Uterus (tissue), 4 donors: ENCODE data around the gene TOE1. TPM values are rescaled to one million over a fixed set of nuclear protein-coding genes. Genes with fewer than 3 reads are reported as not detected.
"Not testable (repeated sequence)": the region's sequence is repeated elsewhere in the genome, so short reads cannot be mapped to it uniquely, and the experiment has no call there.

Source experiments
- DNase-seq, 2 donors: peaks; one replicate each; pipeline ENCODE4 v3.0.0-alpha.2; 2019 to 2020
- H3K27ac ChIP-seq, 2 donors: fragments of 200-600 bp; sonication (generic); 1 replicate in 1 of 2; 2 replicates in 1 of 2; pipeline ENCODE4 v1.5.1; 2016 to 2018
- H3K27me3 ChIP-seq, 2 donors: fragments of 200-600 bp; sonication (generic); one replicate each; pipeline ENCODE4 v1.5.1; 2018 to 2019; ENCODE audit warnings: control low read depth in 1 of 2
- H3K36me3 ChIP-seq, 2 donors: fragments of 200-600 bp; sonication (generic); one replicate each; pipeline ENCODE4 v1.5.1; 2019; ENCODE audit warnings: control low read depth in 1 of 2
- H3K4me1 ChIP-seq, 2 donors: fragments of 200-600 bp; sonication (generic); one replicate each; pipeline ENCODE4 v1.5.1; 2018 to 2019; ENCODE audit warnings: control low read depth in 1 of 2
- H3K4me3 ChIP-seq, 2 donors: fragments of 200-600 bp; sonication (generic); 1 replicate in 1 of 2; 2 replicates in 1 of 2; pipeline ENCODE4 v1.5.1; 2018 to 2019; ENCODE audit warnings: mild to moderate bottlenecking in 1 of 2
- H3K9me3 ChIP-seq, 2 donors: fragments of 200-600 bp; sonication (generic); one replicate each; pipeline ENCODE4 v1.5.1; 2019; ENCODE audit warnings: control low read depth in 1 of 2
- CTCF ChIP-seq, 4 experiments: fragments of 200-600 bp in 2 of 4; fragments of 450-650 bp in 2 of 4; sonication (generic) in 2 of 4; IDR thresholded peaks; one replicate each; pipeline ENCODE4 v1.5.1; 2016 to 2019; ENCODE audit warnings: antibody characterized with exemption in 4 of 4, mild to moderate bottlenecking in 2 of 4, moderate library complexity in 1 of 4
- POLR2A ChIP-seq, 2 donors: fragments of 450-650 bp; IDR thresholded peaks; one replicate each; pipeline ENCODE4 v1.6.1; 2016; ENCODE audit warnings: antibody characterized with exemption in 2 of 2, mild to moderate bottlenecking in 1 of 2, moderate library complexity in 1 of 2
- intact Hi-C: fragments of 100-400 bp; cut with DNase I; formaldehyde crosslinking; loops from one replicate; pipeline ENCODE4 v1.15.1; 2023; ENCODE audit warnings: low total_unique reads
- total RNA-seq, 4 donors: library from RNA; depleted of rRNA in 3 of 4; stranded (reverse); fragments of >200 nt in 3 of 4; gene quantifications; one replicate each; pipeline versions ENCODE4 v1.1.0 to v1.2.4, GENCODE V29; 2014 to 2023
- donor health status: DM: yes; HTN: yes; CAD: no.

TOE1 gene
- 10 to 100 TPM; 10.3 to 21.8 (median 14.4) TPM for total RNA-seq

- TF ChIP-seq CTCF (IDR thresholded peaks at IDR 0.05) (peak in 1 of 4 experiments; percentile 10), POLR2A (IDR thresholded peaks at IDR 0.05) (peak; percentile 20 to 74)
- intact Hi-C loops: loop anchor here (10.0 kb wide), 1 partner anchor 155 kb away; the partner anchor contains the start of gene TESK2
- Histone ChIP-seq H3K9me3 (no peaks in the 10 kb centered on the region), H3K27me3 (no peaks in the 10 kb centered on the region), H3K4me3 (peak within 1 kb of the TSS; percentile 88 to 89), H3K27ac (peak within 1 kb of the TSS; percentile 96 to 98), H3K4me1 (peaks cover 0 to 9% of the 10 kb centered on the region in 2 donors), H3K36me3 (no peaks in the 10 kb centered on the region)
- DNase-seq: peak; percentile 88 to 90
Measured at GRCh38 chr1:45339789-45340558, at the start of gene TOE1, which contains the start of gene MUTYH. TSS of gene TOE1 (plus strand) at chr1:45340170. CDS start at chr1:45340253, 83 bp downstream. TSS of gene MUTYH (minus strand) at chr1:45340440. CDS start at chr1:45334505, 5,935 bp downstream.

- H3K4me1 ChIP-seq, H3K4me3 ChIP-seq, intact Hi-C loops, H3K27me3 ChIP-seq, H3K36me3 ChIP-seq, H3K27ac ChIP-seq, DNase-seq, H3K9me3 ChIP-seq: not testable (repeated sequence)
Measured at GRCh38 chr1:45291002-45291401, 49.0 kb upstream of the TOE1 start.

GRCh38 chr1:45291716-45292115, 48.3 kb upstream of the TOE1 start:
- Histone ChIP-seq H3K27ac (no peak overlapping the region), H3K36me3 (no peaks in the 10 kb centered on the region), H3K9me3 (no peaks in the 10 kb centered on the region), H3K27me3 (no peaks in the 10 kb centered on the region), H3K4me3 (no peak overlapping the region), H3K4me1 (no peaks in the 10 kb centered on the region)
- DNase-seq: no peak
- intact Hi-C loops: no loop called here
- TF ChIP-seq POLR2A (IDR thresholded peaks at IDR 0.05): no peak
- TF ChIP-seq CTCF (IDR thresholded peaks at IDR 0.05): no peak

- H3K27ac ChIP-seq: no peak overlapping the region
- H3K4me1 ChIP-seq: no peaks in the 10 kb centered on the region
- TF ChIP-seq POLR2A (IDR thresholded peaks at IDR 0.05) (no peak), CTCF (IDR thresholded peaks at IDR 0.05) (no peak)
- no peaks in the 10 kb centered on the region for H3K9me3 ChIP-seq
- no peaks in the 10 kb centered on the region for H3K27me3 ChIP-seq
- DNase-seq: no peak
- intact Hi-C loops: no loop called here
- no peak overlapping the region for H3K4me3 ChIP-seq
- H3K36me3 ChIP-seq: no peaks in the 10 kb centered on the region
Measured at GRCh38 chr1:45297666-45298356, 42.2 kb upstream of the TOE1 start.

GRCh38 chr1:45299296-45299695, 40.7 kb upstream of the TOE1 start:
- no peaks in the 10 kb centered on the region for H3K36me3 ChIP-seq
- H3K4me1 ChIP-seq: no peaks in the 10 kb centered on the region
- intact Hi-C loops: no loop called here
- H3K9me3 ChIP-seq: no peaks in the 10 kb centered on the region
- H3K27ac ChIP-seq: no peak overlapping the region
- H3K4me3 ChIP-seq: no peak overlapping the region
- TF ChIP-seq POLR2A (IDR thresholded peaks at IDR 0.05): no peak
- no peak for TF ChIP-seq CTCF (IDR thresholded peaks at IDR 0.05)
- DNase-seq: no peak
- no peaks in the 10 kb centered on the region for H3K27me3 ChIP-seq
